HPDE6-E6E7 (cell line): Measurements from ENCODE around the gene CAMTA2.
A peak's percentile ranks its signal among the peaks of the same experiment; 100 is the strongest.
"Not testable (repeated sequence)": the region's sequence is repeated elsewhere in the genome, so short reads cannot be mapped to it uniquely, and the experiment has no call there.

Source experiments
- DNase-seq: peaks from one replicate; pipeline ENCODE4 v3.0.0; 2011; ENCODE audit warnings: missing footprints; ENCODE audit errors: extremely low spot score

Gene CAMTA2

GRCh38 chr17:4986951-4987766 lies at the start of gene CAMTA2:
CAMTA2 (minus strand) TSS chr17:4987675; CDS start chr17:4986222, 1,453 bp downstream.
- no peak for DNase-seq

GRCh38 chr17:5035315-5035714 lies 47.8 kb upstream of the CAMTA2 start, which contains the start of gene SLC52A1:
SLC52A1 (minus strand) TSS chr17:5035426; CDS start chr17:5034606, 820 bp downstream.
- no peak for DNase-seq

GRCh38 chr17:5034651-5035050 lies 47.2 kb upstream of the CAMTA2 start:
- DNase-seq = no peak

- DNase-seq = no peak
Measured at GRCh38 chr17:5034063-5034462, 46.6 kb upstream of the CAMTA2 start.

- no peak for DNase-seq
Measured at GRCh38 chr17:5033352-5034015, 46.0 kb upstream of the CAMTA2 start.

- DNase-seq = no peak
Measured at GRCh38 chr17:5032865-5033264, 45.4 kb upstream of the CAMTA2 start.

- peak; percentile 42 for DNase-seq
Measured at GRCh38 chr17:5031365-5032082, 44.0 kb upstream of the CAMTA2 start.

GRCh38 chr17:5030168-5030567 lies 42.7 kb upstream of the CAMTA2 start:
- DNase-seq = not testable (repeated sequence)

- no peak for DNase-seq
Measured at GRCh38 chr17:5027916-5028315, 40.4 kb upstream of the CAMTA2 start.

- no peak for DNase-seq
Measured at GRCh38 chr17:5027299-5027698, 39.8 kb upstream of the CAMTA2 start.

GRCh38 chr17:5024604-5025003 lies 37.1 kb upstream of the CAMTA2 start:
- DNase-seq = no peak

GRCh38 chr17:5023588-5024147 lies 36.2 kb upstream of the CAMTA2 start:
- DNase-seq = no peak

GRCh38 chr17:5022171-5022711 lies 34.8 kb upstream of the CAMTA2 start:
- DNase-seq = no peak

GRCh38 chr17:5020502-5021023 lies 33.1 kb upstream of the CAMTA2 start:
- no peak for DNase-seq

- DNase-seq = no peak
Measured at GRCh38 chr17:5019475-5019956, 32.0 kb upstream of the CAMTA2 start.

- DNase-seq = no peak
Measured at GRCh38 chr17:5014357-5014756, 26.9 kb upstream of the CAMTA2 start.

GRCh38 chr17:5011928-5012327 lies 24.5 kb upstream of the CAMTA2 start:
- no peak for DNase-seq

- no peak for DNase-seq
Measured at GRCh38 chr17:5003214-5003867, 15.9 kb upstream of the CAMTA2 start.

- DNase-seq = no peak
Measured at GRCh38 chr17:5002121-5002788, 14.8 kb upstream of the CAMTA2 start.

- DNase-seq = no peak
Measured at GRCh38 chr17:5000237-5000639, 12.8 kb upstream of the CAMTA2 start.
